Amniotic stem cell (primary cell): Measurements from ENCODE around the gene PLEKHA6.

ENCODE experiments used
- DNase-seq: peaks from one replicate; lab custom pipeline; 2025; lab: John Stamatoyannopoulos, UW

Gene PLEKHA6

DNA sequence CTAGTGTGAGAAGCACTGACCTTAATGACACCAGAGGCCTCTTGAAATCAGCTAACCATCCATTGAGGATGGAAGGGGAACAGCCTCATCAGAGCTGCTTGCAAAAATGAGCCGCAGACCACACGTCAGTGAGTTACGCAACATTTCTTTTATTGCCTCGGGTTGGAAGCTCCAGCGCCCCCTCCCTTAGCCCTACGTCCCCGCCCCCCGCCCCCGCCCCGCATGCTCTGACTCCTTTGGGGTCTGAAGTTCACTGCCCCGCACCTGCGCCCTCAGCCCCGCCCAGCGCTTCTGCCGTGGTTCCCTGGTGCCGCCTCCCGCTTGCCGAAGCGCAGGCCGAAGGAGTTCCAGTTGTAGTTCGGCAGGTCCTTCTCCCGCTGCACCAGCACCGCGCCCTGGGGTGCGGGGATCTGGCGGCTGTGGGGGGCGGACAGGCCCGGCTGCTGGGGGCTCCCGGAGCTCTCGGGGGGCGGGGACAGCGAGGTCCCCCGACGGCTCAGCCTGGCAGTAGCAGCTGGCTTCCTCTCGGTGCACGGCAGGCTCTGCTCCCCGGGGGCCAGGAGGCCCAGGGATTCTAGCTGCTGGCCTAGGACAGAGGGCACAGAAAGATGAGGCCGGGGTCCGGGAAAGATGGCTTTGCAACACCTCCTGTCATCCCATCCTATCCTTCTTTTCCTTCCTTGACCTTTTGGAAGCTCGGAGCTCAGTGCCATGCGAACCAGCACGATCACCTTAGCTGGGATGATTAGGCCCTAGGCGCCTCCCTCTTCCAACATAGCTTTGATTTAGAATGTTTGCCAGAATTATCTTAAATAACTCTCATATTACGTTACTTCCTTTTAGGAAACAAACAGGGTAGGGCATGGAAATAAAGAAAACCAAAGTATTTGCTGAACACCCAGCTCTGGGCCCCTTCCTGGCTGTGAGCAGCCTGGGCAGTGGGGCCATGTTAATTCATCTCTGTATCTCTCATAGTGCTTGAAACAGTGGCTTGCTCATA lies 169.2 kb downstream of the PLEKHA6 start:
- no peak for DNase-seq

- DNase-seq = no peak
Observed at GRCh38 chr1:204188959-204189639, 170.6 kb downstream of the PLEKHA6 start.

GRCh38 chr1:204186597-204186996 lies 173.1 kb downstream of the PLEKHA6 start:
- no peak for DNase-seq

- no peak for DNase-seq
Observed at GRCh38 chr1:204181116-204181515, 178.6 kb downstream of the PLEKHA6 start.

DNA sequence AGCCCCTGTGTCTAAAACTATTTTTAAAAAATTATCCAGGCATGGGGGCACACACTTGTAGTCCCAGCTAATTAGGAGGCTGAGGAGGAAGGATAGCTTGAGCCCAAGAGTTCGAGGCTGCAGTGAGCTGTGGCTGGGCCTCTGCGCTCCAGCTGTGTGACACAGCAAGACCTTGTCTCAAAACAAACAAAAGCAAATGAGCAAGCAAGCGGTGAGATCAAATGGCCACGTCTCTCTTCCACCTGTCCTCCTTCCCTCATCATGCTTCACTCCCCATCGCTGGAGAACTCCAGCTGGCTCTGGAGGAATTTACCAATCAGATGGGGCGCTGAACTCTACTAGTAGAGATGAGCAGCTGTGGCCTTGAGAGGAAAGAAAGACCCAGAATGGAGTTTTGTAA lies 179.6 kb downstream of the PLEKHA6 start:
- DNase-seq = no peak

DNA sequence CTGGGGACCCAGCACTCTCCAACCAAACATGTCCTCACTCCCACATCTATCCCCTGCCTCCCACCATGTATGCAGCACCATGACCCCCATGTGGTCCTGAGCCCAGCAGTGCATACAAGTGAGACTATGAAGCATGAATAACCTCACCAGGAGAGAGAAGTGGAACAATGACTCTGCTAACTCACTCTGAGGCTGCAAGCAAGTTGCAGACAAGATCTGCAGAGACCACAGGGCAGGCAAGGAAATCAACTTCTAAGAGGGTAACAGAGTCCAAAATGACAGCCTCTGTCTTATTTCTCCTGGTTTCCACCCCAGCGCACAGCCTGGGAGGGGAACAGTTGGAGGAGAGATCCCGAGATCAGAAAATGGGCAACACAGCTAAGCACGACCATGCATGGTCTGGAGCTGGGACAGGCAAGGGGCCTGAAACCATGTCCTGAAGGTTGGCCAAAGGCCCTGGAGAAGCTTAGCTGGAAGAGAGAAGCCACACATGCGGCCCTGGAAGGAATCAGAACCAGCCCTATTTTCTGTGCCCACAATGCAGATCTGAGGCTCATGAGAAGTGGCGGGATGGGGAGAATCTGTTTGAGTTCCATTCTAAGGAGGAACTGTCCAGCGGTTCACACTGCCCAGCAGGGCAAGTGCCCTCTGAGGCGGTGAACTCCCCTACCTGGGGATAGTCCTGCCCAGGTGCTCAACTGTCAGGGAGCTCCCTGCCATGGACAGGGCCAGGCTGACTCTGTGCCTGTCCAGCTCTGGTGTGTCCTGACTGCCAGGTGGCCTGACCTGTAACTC lies 181.0 kb downstream of the PLEKHA6 start:
- DNase-seq = no peak

- DNase-seq = no peak
Observed at GRCh38 chr1:204177133-204177532, 182.6 kb downstream of the PLEKHA6 start.

GRCh38 chr1:204176049-204176448 lies 183.7 kb downstream of the PLEKHA6 start:
- DNase-seq = no peak

GRCh38 chr1:204174958-204175357 lies 184.8 kb downstream of the PLEKHA6 start:
- no peak for DNase-seq

DNA sequence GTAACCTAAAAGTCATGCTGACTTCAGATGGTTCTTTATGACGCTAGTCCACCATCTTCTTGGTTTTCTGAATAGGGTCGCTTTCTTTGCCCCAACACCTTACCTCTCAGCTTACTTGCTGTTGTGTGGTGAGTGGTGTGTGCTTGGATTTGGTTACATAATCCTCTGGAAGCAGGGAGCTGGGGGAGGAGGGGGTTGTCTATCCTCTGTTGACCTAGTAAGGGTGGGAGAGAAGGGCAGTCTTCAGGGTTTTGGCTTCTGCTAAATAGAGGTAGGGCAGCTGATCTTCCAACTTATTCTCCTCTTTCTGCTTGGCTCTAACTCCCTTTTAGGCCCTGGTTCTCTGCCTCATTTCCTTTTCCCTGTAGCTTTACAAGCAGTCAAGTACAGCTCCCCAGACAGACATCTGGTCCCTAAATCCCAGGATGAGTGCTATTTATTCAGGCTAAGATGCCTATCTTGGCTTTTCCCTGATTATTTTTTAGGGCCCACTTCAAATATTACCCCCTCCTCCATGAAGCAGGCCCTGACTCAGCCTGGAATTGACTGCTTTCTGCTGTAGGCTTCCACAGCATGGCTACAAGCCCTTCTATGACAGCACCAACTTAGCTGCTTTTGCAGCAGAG lies 187.2 kb downstream of the PLEKHA6 start:
- DNase-seq = no peak

GRCh38 chr1:204171751-204172178 lies 188.0 kb downstream of the PLEKHA6 start:
- DNase-seq = no peak

DNA sequence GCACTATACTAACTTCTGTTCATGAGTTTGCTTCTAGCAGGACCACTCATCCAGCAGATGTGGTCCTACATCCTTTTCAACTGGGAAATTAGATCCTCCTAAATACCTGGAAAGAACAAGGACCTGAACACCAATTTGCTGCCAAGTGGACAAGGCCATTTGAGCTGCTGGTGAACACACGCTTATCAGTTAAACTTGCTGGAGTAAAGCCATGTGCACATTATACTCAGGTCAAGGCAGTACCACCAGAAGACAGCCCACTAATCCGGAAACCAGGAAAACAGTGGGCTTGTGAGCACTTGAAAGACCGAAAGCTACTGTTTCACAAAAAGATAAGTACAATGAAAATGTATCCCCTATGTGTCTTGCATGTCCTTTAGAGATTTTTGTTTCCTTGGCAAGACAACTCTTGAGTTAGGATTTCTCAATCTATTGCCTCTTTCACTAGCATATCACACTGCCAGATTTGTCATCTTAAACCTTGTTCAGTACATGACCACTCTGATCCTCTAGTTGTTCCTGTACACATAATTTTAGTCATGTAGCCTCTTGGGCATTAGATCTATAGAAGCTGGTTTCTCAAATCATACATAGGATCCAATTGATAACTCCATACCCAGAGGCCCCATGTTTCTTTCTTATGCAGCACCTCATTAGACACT lies 189.1 kb downstream of the PLEKHA6 start:
- no peak for DNase-seq

- no peak for DNase-seq
Observed at GRCh38 chr1:204169858-204170257, 189.9 kb downstream of the PLEKHA6 start.
